HepG2 (cell line): ENCODE data around the gene DCC. TPM values are rescaled to one million over a fixed set of nuclear protein-coding genes. Genes with fewer than 3 reads are reported as not detected.

Source experiments
- ATAC-seq: fragments of 200-7000 bp; cut with Tn5 transposase; 3 replicates; pipeline ENCODE4 v1.9.1; 2020; ENCODE audit warnings: mild to moderate bottlenecking, moderate library complexity
- BruUV-seq: library from RNA; stranded (reverse); fragments of 400-500 nt; replicated peaks from 2 replicates; lab custom pipeline; 2021; lab: Mats Ljungman, UMichigan
- CTCF ChIA-PET: fragments of 300-600 bp; formaldehyde crosslinking; extraction: SDS; loops from one replicate; lab custom pipeline; 2021; ENCODE audit warnings: low total read pairs, inconsistent platforms, low intra/inter-chr PET ratio; lab: Yijun Ruan, JAX
- POLR2A ChIA-PET: fragments of 350-600 bp; sonication (Branson Sonifier 250); formaldehyde crosslinking; loops from one replicate; lab custom pipeline; 2020; ENCODE audit warnings: antibody characterized with exemption, inconsistent platforms; lab: Yijun Ruan, JAX
- DNase-seq: peaks from one replicate; pipeline ENCODE4 v3.0.0-alpha.2; 2015; ENCODE audit warnings: low spot score
- FAIRE-seq: peaks from 3 replicates; lab custom pipeline; 2011; peaks lifted over from hg19 to GRCh38; lab: Jason Lieb, UNC
- H2AFZ ChIP-seq: one replicate; pipeline ENCODE4 v1.6.1; 2011; ENCODE audit warnings: low read length, inconsistent platforms
- H3K27ac ChIP-seq: fragments of 300-600 bp; 3 replicates; pipeline ENCODE4 v1.8.0; 2011; ENCODE audit warnings: mixed run types, mild to moderate bottlenecking, mixed read lengths, low read length, inconsistent platforms; ENCODE audit not compliant: insufficient read depth; ENCODE audit errors: extremely low read length
- H3K27me3 ChIP-seq, 2 experiments: fragments of 200-600 bp in 1 of 2; 2 replicates in 1 of 2; 3 replicates in 1 of 2; pipeline versions ENCODE4 v1.6.0 to v1.8.0; 2011; ENCODE audit warnings: low read length in 2 of 2, mild to moderate bottlenecking in 2 of 2, moderate library complexity in 2 of 2, inconsistent platforms in 1 of 2; ENCODE audit not compliant: insufficient read depth in 2 of 2, control insufficient read depth in 1 of 2
- H3K36me3 ChIP-seq, 2 experiments: fragments of 200-600 bp in 1 of 2; replicated peaks in 1 of 2; 2 replicates in 1 of 2; 3 replicates in 1 of 2; pipeline versions ENCODE4 v1.5.1 to v1.8.0; 2011; ENCODE audit warnings: low read length in 2 of 2, inconsistent platforms in 1 of 2; ENCODE audit not compliant: insufficient read depth in 2 of 2, control insufficient read depth in 1 of 2
- H3K4me1 ChIP-seq: 2 replicates; pipeline ENCODE4 v1.5.1; 2012; ENCODE audit warnings: low read length, inconsistent platforms; ENCODE audit not compliant: insufficient read depth
- H3K4me2 ChIP-seq: 2 replicates; pipeline ENCODE4 v1.6.0; 2011; ENCODE audit warnings: low read depth, low read length, inconsistent platforms
- H3K4me3 ChIP-seq, 3 experiments: fragments of 200-600 bp in 1 of 3; sonication (generic), shearing (Covaris generic) in 1 of 3; replicated peaks in 1 of 3; 2 replicates each; pipeline ENCODE4 v1.5.1; 2011 to 2016; ENCODE audit warnings: low read length in 3 of 3, inconsistent platforms in 2 of 3, low read depth in 2 of 3, mild to moderate bottlenecking in 2 of 3, control low read depth in 1 of 3, mixed read lengths in 1 of 3; ENCODE audit not compliant: insufficient read depth in 1 of 3
- H3K79me2 ChIP-seq: one replicate; pipeline ENCODE4 v1.6.1; 2011; ENCODE audit warnings: low read length, inconsistent platforms; ENCODE audit not compliant: insufficient read depth
- H3K9ac ChIP-seq: 2 replicates; pipeline ENCODE4 v1.6.0; 2011; ENCODE audit warnings: mild to moderate bottlenecking, low read depth, low read length, inconsistent platforms; ENCODE audit not compliant: insufficient read depth
- H3K9me3 ChIP-seq: 2 replicates; pipeline ENCODE4 v1.5.1; 2012; ENCODE audit warnings: mild to moderate bottlenecking, low read length
- H4K20me1 ChIP-seq: 2 replicates; pipeline ENCODE4 v1.6.0; 2011; ENCODE audit warnings: inconsistent platforms, mild to moderate bottlenecking, low read length, moderate library complexity; ENCODE audit not compliant: insufficient read depth
- PCBP2 ChIP-seq: fragments of 200-400 bp; formaldehyde crosslinking; optimal IDR thresholded peaks from 2 replicates; pipeline ENCODE3; 2018; ENCODE audit warnings: low read length, low read depth; ENCODE audit not compliant: poor library complexity, severe bottlenecking
- PLRG1 ChIP-seq: fragments of 450-650 bp; conservative IDR thresholded peaks from 2 replicates; pipeline ENCODE4 v1.6.1; 2016
- SIN3A ChIP-seq: IDR thresholded peaks from 2 replicates; pipeline ENCODE4 v1.6.1; 2011; ENCODE audit warnings: low read depth, mild to moderate bottlenecking, control low read depth, low read length, borderline replicate concordance
- U2AF1 ChIP-seq: fragments of 200-400 bp; formaldehyde crosslinking; optimal IDR thresholded peaks from 2 replicates; pipeline ENCODE3; 2017; ENCODE audit warnings: mild to moderate bottlenecking, low read depth, low read length
- ZBTB3 ChIP-seq: sonication (generic); formaldehyde crosslinking; IDR thresholded peaks from 2 replicates; pipeline ENCODE4 v1.4.0; 2020; ENCODE audit warnings: low read depth, mild to moderate bottlenecking, moderate library complexity, missing genetic modification reagents, borderline replicate concordance
- ZKSCAN1 ChIP-seq: fragments of 150-350 bp; IDR thresholded peaks from 2 replicates; pipeline ENCODE4 v1.6.1; 2014; ENCODE audit warnings: low read length
- ZSCAN21 ChIP-seq: sonication (generic); formaldehyde crosslinking; IDR thresholded peaks from 2 replicates; pipeline ENCODE4 v1.8.0; 2022; ENCODE audit warnings: mild to moderate bottlenecking, missing genetic modification reagents, moderate library complexity, borderline replicate concordance
- in situ Hi-C: cut with HindIII; loops from 2 replicates; pipeline ENCODE4 v1.10.0; 2017; ENCODE audit warnings: low pct_unique_long_range_greater_than_20kb; ENCODE audit not compliant: extremely low pct_ligation_motif_present
- intact Hi-C: fragments of 100-400 bp; cut with micrococcal nuclease; formaldehyde crosslinking; loops from one replicate; pipeline ENCODE4 v1.10.0; 2022; ENCODE audit not compliant: unreplicated experiment
- polyA plus RNA-seq, 8 experiments: library from polyadenylated mRNA; depleted of rRNA in 3 of 8; stranded (reverse) in 7 of 8; unstranded in 1 of 8; fragments of >200 nt; fragmentation: Illumina TruSeq in 4 of 8; extraction: Trizol in 4 of 8; gene quantifications; 2 replicates each; pipeline versions ENCODE4 v1.2.1 to v1.2.3, GENCODE V29; 2011 to 2016; ENCODE audit warnings: low read depth in 4 of 8, missing spikeins in 1 of 8, mixed read lengths in 1 of 8; ENCODE audit not compliant: insufficient read depth in 1 of 8
- total RNA-seq, 5 experiments: library from RNA; depleted of rRNA; stranded (reverse); fragments of >200 nt; fragmentation: Illumina TruSeq; extraction: Trizol; gene quantifications; 2 replicates each; pipeline ENCODE4 v1.2.3, GENCODE V29; 2016; ENCODE audit warnings: low read depth in 1 of 5
- TF ChIP-seq, protein P1 (sequence below): sonication (generic); formaldehyde crosslinking; IDR thresholded peaks from 2 replicates; pipeline ENCODE4 v1.8.0; 2022; ENCODE audit warnings: missing genetic modification reagents, mild to moderate bottlenecking, borderline replicate concordance
- TF ChIP-seq, protein P2 (sequence below): sonication (generic); formaldehyde crosslinking; IDR thresholded peaks from 2 replicates; pipeline ENCODE4 v1.5.0; 2020; ENCODE audit warnings: mild to moderate bottlenecking, missing genetic modification reagents, moderate library complexity

DCC gene
- total and polyA plus RNA-seq, 2 of the 13 experiments (the other 11 are each of a cell fraction or from before 2014, with no cell fraction given), result not detected

DNA sequence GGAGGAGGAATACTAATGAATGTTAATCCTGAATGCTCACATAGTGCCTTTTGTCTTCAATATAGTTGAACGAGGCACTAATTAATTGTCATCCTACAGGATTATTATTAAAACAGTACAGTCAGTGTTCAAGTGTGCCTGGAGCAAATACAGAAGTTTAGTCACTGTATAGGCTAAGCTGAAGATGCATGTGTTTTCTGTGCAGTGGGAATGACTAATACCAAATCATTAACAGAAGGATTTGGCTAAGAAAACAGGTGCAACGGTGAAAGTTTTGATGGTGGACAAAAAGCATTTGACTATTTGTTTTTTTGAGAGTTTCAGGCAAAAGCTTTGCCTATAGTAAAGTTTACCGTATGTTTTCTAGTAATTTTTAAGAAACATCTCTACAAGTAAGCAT is 62.8 kb downstream of the DCC start (continued):
- TF ChIP-seq, protein P1, sequence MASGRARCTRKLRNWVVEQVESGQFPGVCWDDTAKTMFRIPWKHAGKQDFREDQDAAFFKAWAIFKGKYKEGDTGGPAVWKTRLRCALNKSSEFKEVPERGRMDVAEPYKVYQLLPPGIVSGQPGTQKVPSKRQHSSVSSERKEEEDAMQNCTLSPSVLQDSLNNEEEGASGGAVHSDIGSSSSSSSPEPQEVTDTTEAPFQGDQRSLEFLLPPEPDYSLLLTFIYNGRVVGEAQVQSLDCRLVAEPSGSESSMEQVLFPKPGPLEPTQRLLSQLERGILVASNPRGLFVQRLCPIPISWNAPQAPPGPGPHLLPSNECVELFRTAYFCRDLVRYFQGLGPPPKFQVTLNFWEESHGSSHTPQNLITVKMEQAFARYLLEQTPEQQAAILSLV (CRISPR knock-in tag), result no peak

DNA sequence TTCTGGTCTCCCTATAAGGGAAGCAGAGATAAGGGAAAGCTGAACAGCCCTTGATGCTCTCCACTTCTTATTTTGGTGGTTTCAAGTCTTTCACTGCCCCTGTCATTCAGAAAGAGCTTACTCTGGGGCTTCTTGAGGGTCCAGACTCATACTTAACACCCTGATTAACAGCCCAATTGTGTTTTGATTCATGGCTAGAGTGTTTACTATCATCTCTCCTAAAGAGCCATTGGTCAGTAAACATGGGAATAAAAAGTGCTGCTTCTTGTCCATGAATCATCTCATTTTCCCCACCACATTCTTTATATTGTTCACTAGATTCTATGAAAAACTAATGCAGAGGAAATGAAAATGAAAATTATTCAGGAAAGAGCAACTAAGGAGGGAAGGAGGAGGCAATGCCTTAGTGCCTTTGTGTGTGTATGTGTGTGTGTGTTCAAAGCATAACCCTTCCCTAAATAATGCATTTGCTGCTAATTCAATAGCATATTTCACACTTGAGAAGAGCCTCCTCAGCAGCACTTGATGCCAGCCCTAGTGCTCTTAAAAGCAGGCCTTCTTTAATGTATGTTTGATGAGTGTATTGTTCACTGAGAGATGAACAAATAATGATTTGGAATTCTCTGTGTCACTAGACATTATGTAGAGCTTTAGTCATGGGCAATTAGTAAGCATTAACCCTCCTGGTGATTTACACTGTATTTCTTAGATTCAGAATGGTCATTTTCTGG is 63.5 kb downstream of the DCC start:
- ATAC-seq, result no peak
- Histone ChIP-seq H3K9ac (no peak overlapping the region), H2AFZ (no peak overlapping the region), H4K20me1 (no peaks in the 10 kb centered on the region), H3K4me2 (no peak overlapping the region), H3K36me3 (no peaks in the 10 kb centered on the region), H3K4me1 (no peaks in the 10 kb centered on the region), H3K9me3 (no peaks in the 10 kb centered on the region; the same call in 1 of the 2 replicates), H3K27ac (no peak overlapping the region), H3K27me3 (no peaks in the 10 kb centered on the region), H3K4me3 (no peak overlapping the region), H3K79me2 (no peaks in the 10 kb centered on the region)
- in situ Hi-C loops, result no loop called here
- BruUV-seq, result no TSS peak
- POLR2A ChIA-PET, result no interaction called here
- CTCF ChIA-PET, result no interaction called here
- no peak for DNase-seq
- no peak for TF ChIP-seq PLRG1
- no peak for TF ChIP-seq PCBP2
- TF ChIP-seq ZBTB3 (CRISPR knock-in tag), result no peak
- no peak for TF ChIP-seq SIN3A
- TF ChIP-seq, protein P2, sequence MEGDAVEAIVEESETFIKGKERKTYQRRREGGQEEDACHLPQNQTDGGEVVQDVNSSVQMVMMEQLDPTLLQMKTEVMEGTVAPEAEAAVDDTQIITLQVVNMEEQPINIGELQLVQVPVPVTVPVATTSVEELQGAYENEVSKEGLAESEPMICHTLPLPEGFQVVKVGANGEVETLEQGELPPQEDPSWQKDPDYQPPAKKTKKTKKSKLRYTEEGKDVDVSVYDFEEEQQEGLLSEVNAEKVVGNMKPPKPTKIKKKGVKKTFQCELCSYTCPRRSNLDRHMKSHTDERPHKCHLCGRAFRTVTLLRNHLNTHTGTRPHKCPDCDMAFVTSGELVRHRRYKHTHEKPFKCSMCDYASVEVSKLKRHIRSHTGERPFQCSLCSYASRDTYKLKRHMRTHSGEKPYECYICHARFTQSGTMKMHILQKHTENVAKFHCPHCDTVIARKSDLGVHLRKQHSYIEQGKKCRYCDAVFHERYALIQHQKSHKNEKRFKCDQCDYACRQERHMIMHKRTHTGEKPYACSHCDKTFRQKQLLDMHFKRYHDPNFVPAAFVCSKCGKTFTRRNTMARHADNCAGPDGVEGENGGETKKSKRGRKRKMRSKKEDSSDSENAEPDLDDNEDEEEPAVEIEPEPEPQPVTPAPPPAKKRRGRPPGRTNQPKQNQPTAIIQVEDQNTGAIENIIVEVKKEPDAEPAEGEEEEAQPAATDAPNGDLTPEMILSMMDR (CRISPR knock-in tag), result no peak
- TF ChIP-seq ZKSCAN1, result no peak
- no peak for TF ChIP-seq U2AF1
- TF ChIP-seq ZSCAN21 (CRISPR knock-in tag), result no peak
- no peak for FAIRE-seq
- intact Hi-C loops, result no loop called here
